DND-41 (cell line): ENCODE results near the gene TRIM40.

ENCODE experiments used
- ATAC-seq: fragments of 200-7000 bp; cut with Tn5 transposase; 3 replicates; pipeline ENCODE4 v1.9.1; 2021; ENCODE audit warnings: low read depth; ENCODE audit not compliant: insufficient read depth
- DNase-seq: peaks from one replicate; pipeline ENCODE4 v3.0.0-alpha.2; 2020
- H2AFZ ChIP-seq: 2 replicates; pipeline ENCODE4 v1.6.0; 2012; ENCODE audit warnings: low read depth, low read length
- H3K27ac ChIP-seq: 2 replicates; pipeline ENCODE4 v1.5.1; 2012; ENCODE audit warnings: low read length, inconsistent platforms
- H3K27me3 ChIP-seq: fragments of 200-600 bp; sonication (generic); 2 replicates; pipeline ENCODE4 v1.6.0; 2012; ENCODE audit warnings: low read length, mild to moderate bottlenecking, inconsistent platforms; ENCODE audit not compliant: insufficient read depth, poor library complexity
- H3K36me3 ChIP-seq: 2 replicates; pipeline ENCODE4 v1.5.1; 2012; ENCODE audit warnings: low read length, inconsistent platforms; ENCODE audit not compliant: insufficient read depth
- H3K4me1 ChIP-seq: 2 replicates; pipeline ENCODE4 v1.5.1; 2012; ENCODE audit warnings: mild to moderate bottlenecking, low read length; ENCODE audit not compliant: insufficient read depth
- H3K4me2 ChIP-seq: 2 replicates; pipeline ENCODE4 v1.6.0; 2012; ENCODE audit warnings: mild to moderate bottlenecking, moderate library complexity, low read length, inconsistent platforms; ENCODE audit not compliant: insufficient read depth
- H3K4me3 ChIP-seq, 2 experiments: fragments of 200-600 bp in 1 of 2; shearing (Covaris generic) in 1 of 2; 2 replicates each; pipeline ENCODE4 v1.5.1; 2012 to 2016; ENCODE audit warnings: inconsistent platforms in 2 of 2, low read length in 2 of 2, mild to moderate bottlenecking in 2 of 2, low read depth in 1 of 2, moderate library complexity in 1 of 2
- H3K79me2 ChIP-seq: 2 replicates; pipeline ENCODE4 v1.6.0; 2012; ENCODE audit warnings: low read length, inconsistent platforms; ENCODE audit not compliant: insufficient read depth
- H3K9ac ChIP-seq: 2 replicates; pipeline ENCODE4 v1.6.0; 2012; ENCODE audit warnings: low read depth, mild to moderate bottlenecking, inconsistent platforms, low read length, moderate library complexity
- H3K9me3 ChIP-seq: 2 replicates; pipeline ENCODE4 v1.5.1; 2012; ENCODE audit warnings: low read length, moderate library complexity, mild to moderate bottlenecking, inconsistent platforms; ENCODE audit not compliant: insufficient read depth, severe bottlenecking
- H4K20me1 ChIP-seq: 2 replicates; pipeline ENCODE4 v1.6.0; 2012; ENCODE audit warnings: low read length; ENCODE audit not compliant: insufficient read depth
- CTCF ChIP-seq: IDR thresholded peaks from 2 replicates; pipeline ENCODE4 v1.5.1; 2012; ENCODE audit warnings: borderline replicate concordance, low read length, moderate library complexity, mild to moderate bottlenecking; ENCODE audit not compliant: poor library complexity, severe bottlenecking; ENCODE audit errors: extremely low read depth
- EZH2 ChIP-seq: IDR thresholded peaks from 3 replicates; pipeline ENCODE4 v1.6.1; 2012; ENCODE audit warnings: borderline replicate concordance, low read depth, mild to moderate bottlenecking, moderate library complexity, low read length, inconsistent platforms; ENCODE audit not compliant: severe bottlenecking

Gene TRIM40

GRCh38 chr6:30135757-30136156 lies at the start of gene TRIM40:
TSS of gene TRIM40 (plus strand) at chr6:30136140. CDS start at chr6:30137037, 897 bp downstream.
- H2AFZ ChIP-seq = no peak within 1 kb of the TSS
- H3K36me3 ChIP-seq = no peaks in the 10 kb centered on the region
- TF ChIP-seq EZH2 (no peak), CTCF (no peak)
- H3K27ac ChIP-seq = no peak within 1 kb of the TSS
- H3K9me3 ChIP-seq = no peaks in the 10 kb centered on the region
- H3K79me2 ChIP-seq = no peaks in the 10 kb centered on the region
- H3K4me3 ChIP-seq = no peak within 1 kb of the TSS
- H4K20me1 ChIP-seq = no peaks in the 10 kb centered on the region
- no peak within 1 kb of the TSS for H3K9ac ChIP-seq
- peaks cover 2% of the 10 kb centered on the region for H3K4me1 ChIP-seq
- DNase-seq (no peak), ATAC-seq (no peak)
- no peak within 1 kb of the TSS for H3K4me2 ChIP-seq
- H3K27me3 ChIP-seq = peaks cover 30% of the 10 kb centered on the region

- ATAC-seq (no peak), DNase-seq (no peak)
- Histone ChIP-seq H3K27me3 (peaks cover 10% of the 10 kb centered on the region), H3K36me3 (no peaks in the 10 kb centered on the region), H3K4me2 (no peak overlapping the region), H3K27ac (no peak overlapping the region), H4K20me1 (no peaks in the 10 kb centered on the region), H2AFZ (no peak overlapping the region), H3K79me2 (no peaks in the 10 kb centered on the region), H3K4me3 (no peak overlapping the region), H3K4me1 (no peaks in the 10 kb centered on the region), H3K9ac (no peak overlapping the region), H3K9me3 (no peaks in the 10 kb centered on the region)
- TF ChIP-seq EZH2 (no peak), CTCF (no peak)
Measured at GRCh38 chr6:30087876-30088275, 48.1 kb upstream of the TRIM40 start.

GRCh38 chr6:30091577-30092381 lies 44.2 kb upstream of the TRIM40 start:
- Histone ChIP-seq H2AFZ (no peak overlapping the region), H3K9me3 (no peaks in the 10 kb centered on the region), H3K9ac (no peak overlapping the region), H3K27me3 (peaks cover 39% of the 10 kb centered on the region), H3K4me1 (no peaks in the 10 kb centered on the region), H3K4me2 (no peak overlapping the region), H3K4me3 (no peak overlapping the region), H3K36me3 (no peaks in the 10 kb centered on the region), H3K27ac (no peak overlapping the region), H3K79me2 (no peaks in the 10 kb centered on the region), H4K20me1 (no peaks in the 10 kb centered on the region)
- ATAC-seq (no peak), DNase-seq (no peak)
- TF ChIP-seq CTCF = no peak
- no peak for TF ChIP-seq EZH2
